HCT116 (cell line): ENCODE measurements around the gene ZAR1L. TPM values are rescaled to one million over a fixed set of nuclear protein-coding genes. Genes with fewer than 3 reads are reported as not detected.

Experiments
- ATAC-seq: fragments of 200-7000 bp; cut with Tn5 transposase; 2 replicates; pipeline ENCODE4 v1.9.1; 2020; ENCODE audit warnings: mild to moderate bottlenecking, moderate library complexity
- BruUV-seq: library from RNA; stranded (reverse); fragments of 400-500 nt; replicated peaks from 2 replicates; lab custom pipeline; 2021; lab: Mats Ljungman, UMichigan
- CTCF ChIA-PET: fragments of 300-600 bp; sonication (Branson Sonifier 250); formaldehyde crosslinking; loops from one replicate; lab custom pipeline; 2021; ENCODE audit warnings: antibody characterized with exemption; lab: Charles Lee
- POLR2A ChIA-PET: fragments of 300-600, 350-600 bp; sonication (Branson Sonifier 250); formaldehyde crosslinking; loops from one replicate; lab custom pipeline; 2021; ENCODE audit warnings: antibody characterized with exemption; lab: Charles Lee
- RAD21 ChIA-PET, 2 experiments: fragments of 300-600 bp; sonication (Branson Sonifier 250); formaldehyde crosslinking; loops; one replicate each; lab custom pipeline; 2023; ENCODE audit warnings: low total read pairs in 2 of 2; ENCODE audit not compliant: uncharacterized antibody in 2 of 2, unreplicated experiment in 2 of 2, low non-redundant PET in 1 of 2; lab: Charles Lee
- DNase-seq: peaks from one replicate; pipeline ENCODE4 v3.0.0-alpha.2; 2010; ENCODE audit warnings: low read depth, low spot score
- H2AFZ ChIP-seq: fragments of 200-600 bp; shearing (Covaris generic), sonication (generic); 2 replicates; pipeline ENCODE4 v1.6.1; 2017; ENCODE audit warnings: low read depth, mixed run types, mixed read lengths, antibody characterized with exemption, low read length; ENCODE audit not compliant: poor library complexity, severe bottlenecking
- H3K27ac ChIP-seq: 2 replicates; pipeline ENCODE4 v1.5.1; 2012; ENCODE audit warnings: low read depth, low read length
- H3K27me3 ChIP-seq: fragments of 200-600 bp; sonication (generic); 2 replicates; pipeline ENCODE4 v1.6.1; 2016; ENCODE audit warnings: mixed run types, low read length, mixed read lengths; ENCODE audit not compliant: insufficient read depth
- H3K36me3 ChIP-seq, 2 experiments: fragments of 200-500 bp in 1 of 2; fragments of 200-600 bp in 1 of 2; sonication (Bioruptor generic) in 1 of 2; sonication (generic) in 1 of 2; 2 replicates each; pipeline versions ENCODE4 v1.5.1 to v1.6.1; 2014 to 2016; ENCODE audit warnings: low read length in 2 of 2, inconsistent platforms in 1 of 2, mixed read lengths in 1 of 2, mixed run types in 1 of 2; ENCODE audit not compliant: insufficient read depth in 2 of 2, control insufficient read depth in 1 of 2
- H3K4me1 ChIP-seq, 2 experiments: fragments of 200-600 bp in 1 of 2; sonication (generic) in 1 of 2; 2 replicates each; pipeline versions ENCODE4 v1.5.1 to v1.6.1; 2012 to 2017; ENCODE audit warnings: low read length in 2 of 2, inconsistent platforms in 1 of 2, mild to moderate bottlenecking in 1 of 2, mixed read lengths in 1 of 2, mixed run types in 1 of 2, moderate library complexity in 1 of 2; ENCODE audit not compliant: insufficient read depth in 2 of 2, control insufficient read depth in 1 of 2
- H3K4me2 ChIP-seq: fragments of 200-600 bp; sonication (generic); 2 replicates; pipeline ENCODE4 v1.6.1; 2017; ENCODE audit warnings: mixed run types, low read length, mixed read lengths
- H3K4me3 ChIP-seq, 2 experiments: fragments of 200-600 bp in 1 of 2; sonication (generic) in 1 of 2; replicated peaks in 1 of 2; 2 replicates each; pipeline ENCODE4 v1.5.1; 2011 to 2016; ENCODE audit warnings: low read length in 2 of 2, control low read depth in 1 of 2, low read depth in 1 of 2, mild to moderate bottlenecking in 1 of 2, mixed read lengths in 1 of 2, mixed run types in 1 of 2
- H3K79me2 ChIP-seq: fragments of 200-600 bp; sonication (generic); 2 replicates; pipeline ENCODE4 v1.6.1; 2017; ENCODE audit warnings: mild to moderate bottlenecking, mixed run types, low read length, moderate library complexity, mixed read lengths; ENCODE audit not compliant: insufficient read depth
- H3K9ac ChIP-seq: fragments of 200-600 bp; sonication (generic); 2 replicates; pipeline ENCODE4 v1.6.1; 2016; ENCODE audit warnings: low read length, mixed read lengths
- H3K9me2 ChIP-seq: fragments of 200-600 bp; sonication (generic), shearing (Covaris generic); 2 replicates; pipeline ENCODE4 v1.6.1; 2017; ENCODE audit warnings: mixed run types, mild to moderate bottlenecking, moderate library complexity; ENCODE audit not compliant: insufficient read depth
- H3K9me3 ChIP-seq, 2 experiments: fragments of 200-500 bp in 1 of 2; fragments of 200-600 bp in 1 of 2; sonication (Bioruptor generic) in 1 of 2; sonication (generic) in 1 of 2; 2 replicates each; pipeline ENCODE4 v1.6.1; 2014 to 2017; ENCODE audit warnings: low read length in 2 of 2, mixed read lengths in 2 of 2, inconsistent platforms in 1 of 2, low read depth in 1 of 2, mild to moderate bottlenecking in 1 of 2, mixed run types in 1 of 2, moderate library complexity in 1 of 2; ENCODE audit not compliant: control insufficient read depth in 1 of 2, insufficient read depth in 1 of 2
- H4K20me1 ChIP-seq: fragments of 200-600 bp; sonication (generic), shearing (Covaris generic); 2 replicates; pipeline ENCODE4 v1.6.1; 2017; ENCODE audit warnings: mixed run types, mild to moderate bottlenecking, moderate library complexity; ENCODE audit not compliant: insufficient read depth
- CBX3 ChIP-seq: IDR thresholded peaks from 2 replicates; pipeline ENCODE4 v1.6.1; 2012; ENCODE audit warnings: low read depth
- EGR1 ChIP-seq: IDR thresholded peaks from 2 replicates; pipeline ENCODE4 v1.6.1; 2012; ENCODE audit warnings: low read depth
- ELF1 ChIP-seq: IDR thresholded peaks from 2 replicates; pipeline ENCODE4 v1.6.1; 2012; ENCODE audit warnings: low read depth, borderline replicate concordance
- EZH2phosphoT487 ChIP-seq: fragments of 200-600 bp; IDR thresholded peaks from 2 replicates; pipeline ENCODE4 v1.6.1; 2018; ENCODE audit warnings: antibody characterized with exemption, borderline replicate concordance
- JUND ChIP-seq: IDR thresholded peaks from 2 replicates; pipeline ENCODE4 v1.6.1; 2012
- POLR2A ChIP-seq: IDR thresholded peaks from 2 replicates; pipeline ENCODE4 v1.7.0; 2011; ENCODE audit warnings: borderline replicate concordance; ENCODE audit not compliant: insufficient read depth, insufficient read length; ENCODE audit errors: extremely low read depth
- intact Hi-C: fragments of 100-400 bp; cut with micrococcal nuclease; formaldehyde crosslinking; loops from 2 replicates; pipeline ENCODE4 v1.10.0; 2022
- total RNA-seq: library from RNA; stranded (reverse); gene quantifications from one replicate; pipeline ENCODE4 v1.2.1, GENCODE V29; 2021; ENCODE audit not compliant: unreplicated experiment
- TF ChIP-seq, protein P1 (sequence below), 3 experiments: fragments of 200-600 bp in 1 of 3; sonication (generic) in 1 of 3; IDR thresholded peaks in 2 of 3; conservative IDR thresholded peaks in 1 of 3; 2 replicates each; pipeline ENCODE4 v1.5.1; 2012 to 2017; ENCODE audit warnings: low read depth in 2 of 3, low read length in 2 of 3, antibody characterized with exemption in 1 of 3, borderline replicate concordance in 1 of 3, control low read depth in 1 of 3, mild to moderate bottlenecking in 1 of 3, mixed read lengths in 1 of 3, mixed run types in 1 of 3, moderate library complexity in 1 of 3; ENCODE audit not compliant: insufficient read depth in 1 of 3

ZAR1L gene
- total RNA-seq, 1 experiment from 2014 or later = 0.15 TPM

DNA sequence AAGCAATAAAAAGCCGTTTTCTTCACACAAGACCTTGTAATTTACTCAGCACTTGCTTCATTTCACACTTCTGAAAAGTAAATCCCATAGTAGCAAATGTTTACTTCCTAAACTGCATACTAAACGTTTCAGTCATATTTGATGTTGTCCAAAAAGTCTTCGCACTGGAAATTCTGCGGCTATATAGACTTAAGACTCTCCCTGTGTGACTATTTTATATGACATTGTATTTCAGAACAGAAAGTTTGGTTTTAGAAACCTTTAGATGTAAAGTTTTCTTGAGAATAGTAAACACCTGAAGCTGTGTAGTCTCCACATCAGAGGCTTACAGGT lies 29.6 kb downstream of the ZAR1L start (continued):
- TF ChIP-seq, protein P1, sequence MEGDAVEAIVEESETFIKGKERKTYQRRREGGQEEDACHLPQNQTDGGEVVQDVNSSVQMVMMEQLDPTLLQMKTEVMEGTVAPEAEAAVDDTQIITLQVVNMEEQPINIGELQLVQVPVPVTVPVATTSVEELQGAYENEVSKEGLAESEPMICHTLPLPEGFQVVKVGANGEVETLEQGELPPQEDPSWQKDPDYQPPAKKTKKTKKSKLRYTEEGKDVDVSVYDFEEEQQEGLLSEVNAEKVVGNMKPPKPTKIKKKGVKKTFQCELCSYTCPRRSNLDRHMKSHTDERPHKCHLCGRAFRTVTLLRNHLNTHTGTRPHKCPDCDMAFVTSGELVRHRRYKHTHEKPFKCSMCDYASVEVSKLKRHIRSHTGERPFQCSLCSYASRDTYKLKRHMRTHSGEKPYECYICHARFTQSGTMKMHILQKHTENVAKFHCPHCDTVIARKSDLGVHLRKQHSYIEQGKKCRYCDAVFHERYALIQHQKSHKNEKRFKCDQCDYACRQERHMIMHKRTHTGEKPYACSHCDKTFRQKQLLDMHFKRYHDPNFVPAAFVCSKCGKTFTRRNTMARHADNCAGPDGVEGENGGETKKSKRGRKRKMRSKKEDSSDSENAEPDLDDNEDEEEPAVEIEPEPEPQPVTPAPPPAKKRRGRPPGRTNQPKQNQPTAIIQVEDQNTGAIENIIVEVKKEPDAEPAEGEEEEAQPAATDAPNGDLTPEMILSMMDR (IDR thresholded peaks at IDR 0.05 in 2 of 3, conservative IDR thresholded peaks at IDR 0.05 in 1 of 3; ENCODE audit: borderline replicate concordance in 1 of 3, insufficient read depth in 1 of 3, low read depth in 2 of 3, low read length in 2 of 3) = no peak
- TF ChIP-seq POLR2A (no peak), EZH2phosphoT487 (no peak), JUND (no peak), CBX3 (no peak)

DNA sequence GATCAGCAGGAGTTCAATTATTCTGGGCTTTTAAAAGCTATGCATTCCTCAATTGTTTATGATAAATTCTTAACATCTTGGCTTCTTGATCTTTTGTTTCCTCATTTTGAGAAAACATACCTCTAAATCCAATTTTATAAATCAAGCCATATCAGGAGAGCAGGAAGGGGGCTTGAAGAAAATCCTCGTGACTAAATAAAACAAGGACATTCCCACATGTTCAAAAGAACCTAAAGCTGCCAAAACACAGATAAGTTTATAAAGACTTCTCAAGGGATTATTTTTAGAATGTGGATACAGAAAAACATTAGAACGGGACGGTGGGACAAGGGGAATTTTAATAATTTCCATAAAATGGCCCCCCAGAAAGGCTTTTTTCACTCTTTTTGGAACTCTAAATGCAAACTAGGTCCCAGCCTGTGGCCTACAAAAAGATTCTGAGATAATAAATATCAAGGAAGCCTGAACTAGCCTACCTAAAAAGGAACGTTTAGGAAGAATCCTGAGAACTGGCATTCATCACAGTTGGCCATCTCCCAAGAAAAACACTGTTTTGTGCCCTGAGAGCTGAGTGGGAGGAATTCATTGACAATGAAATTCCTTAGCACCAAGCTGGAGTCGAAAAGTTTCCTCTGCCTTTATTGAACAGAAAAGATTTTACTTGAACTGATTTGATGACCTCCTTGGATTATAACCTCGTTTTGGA lies 30.1 kb downstream of the ZAR1L start:
- DNase-seq (peak; percentile 7), ATAC-seq (no peak)
- no peaks in the 10 kb centered on the region for H3K9me3 ChIP-seq
- ChIA-PET POLR2A (no interaction called here), CTCF (interaction anchor here (1.5 to 1.9 kb wide), 2 partner anchors 17 to 24 kb away, joined by 4 to 7 read pairs; no protein-coding TSS in a partner anchor), RAD21 (no interaction called here)
- H3K4me2 ChIP-seq = peak overlapping the region; percentile 55
- H3K36me3 ChIP-seq = no peaks in the 10 kb centered on the region
- H3K9ac ChIP-seq = no peak overlapping the region
- BruUV-seq = no TSS peak
- peak overlapping the region; percentile 82 for H2AFZ ChIP-seq
- TF ChIP-seq ELF1 (no peak), EGR1 (peak; percentile 44; the same call in 1 of the 2 replicates)
- no peaks in the 10 kb centered on the region for H4K20me1 ChIP-seq
- H3K27me3 ChIP-seq = no peaks in the 10 kb centered on the region
- no peaks in the 10 kb centered on the region for H3K9me2 ChIP-seq
- no peaks in the 10 kb centered on the region for H3K79me2 ChIP-seq
- no peak overlapping the region for H3K27ac ChIP-seq
- intact Hi-C loops = no loop called here
- H3K4me1 ChIP-seq = peaks cover 13 to 14% of the 10 kb centered on the region in 2 experiments
- 0 out of 4 replicates have a peak overlapping the region, but pooled peaks of 1 of the 2 experiments have one; percentile 14 for H3K4me3 ChIP-seq
